ENCODE results near the gene DCC. TPM values are rescaled to one million over a fixed set of nuclear protein-coding genes. Genes with fewer than 3 reads are reported as not detected.
A peak's percentile ranks its signal among the peaks of the same experiment; 100 is the strongest.

The DCC gene
- total and polyA plus RNA-seq, 10 donors = 0.03 to 9.2 (median 0.91) TPM; not detected in 1

DNA sequence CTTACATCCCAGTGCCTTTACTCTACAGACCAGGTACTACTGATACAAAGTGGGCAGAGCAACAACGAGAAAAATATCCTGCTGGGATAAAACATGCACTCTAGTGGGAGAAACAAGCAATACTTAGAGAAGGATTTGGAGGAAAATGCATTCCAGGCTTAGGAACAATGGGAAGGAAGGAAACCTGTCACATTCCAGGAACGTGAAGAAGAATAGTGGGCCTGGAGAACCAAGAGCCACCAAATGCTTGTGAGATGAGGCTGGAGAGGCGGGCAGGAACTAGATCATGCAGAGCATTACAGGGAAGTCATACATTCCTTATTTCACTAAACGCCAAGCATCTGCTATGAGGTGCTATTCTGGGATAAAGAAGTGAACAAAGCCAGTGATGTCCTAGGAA lies 342.3 kb downstream of the DCC start:
- Histone ChIP-seq H3K9me3 (no peaks in the 10 kb centered on the region), H3K27ac (no peak overlapping the region), H3K27me3 (replicated peaks in 1 of 7) (no peaks in the 10 kb centered on the region), H3K36me3 (no peaks in the 10 kb centered on the region), H3K4me1 (no peaks in the 10 kb centered on the region), H3K4me3 (no peak overlapping the region)
- WGBS, 5 donors = 23 to 33% (median 29%) methylated on average over 4 of the region's 4 CpGs
- TF ChIP-seq, protein P1, sequence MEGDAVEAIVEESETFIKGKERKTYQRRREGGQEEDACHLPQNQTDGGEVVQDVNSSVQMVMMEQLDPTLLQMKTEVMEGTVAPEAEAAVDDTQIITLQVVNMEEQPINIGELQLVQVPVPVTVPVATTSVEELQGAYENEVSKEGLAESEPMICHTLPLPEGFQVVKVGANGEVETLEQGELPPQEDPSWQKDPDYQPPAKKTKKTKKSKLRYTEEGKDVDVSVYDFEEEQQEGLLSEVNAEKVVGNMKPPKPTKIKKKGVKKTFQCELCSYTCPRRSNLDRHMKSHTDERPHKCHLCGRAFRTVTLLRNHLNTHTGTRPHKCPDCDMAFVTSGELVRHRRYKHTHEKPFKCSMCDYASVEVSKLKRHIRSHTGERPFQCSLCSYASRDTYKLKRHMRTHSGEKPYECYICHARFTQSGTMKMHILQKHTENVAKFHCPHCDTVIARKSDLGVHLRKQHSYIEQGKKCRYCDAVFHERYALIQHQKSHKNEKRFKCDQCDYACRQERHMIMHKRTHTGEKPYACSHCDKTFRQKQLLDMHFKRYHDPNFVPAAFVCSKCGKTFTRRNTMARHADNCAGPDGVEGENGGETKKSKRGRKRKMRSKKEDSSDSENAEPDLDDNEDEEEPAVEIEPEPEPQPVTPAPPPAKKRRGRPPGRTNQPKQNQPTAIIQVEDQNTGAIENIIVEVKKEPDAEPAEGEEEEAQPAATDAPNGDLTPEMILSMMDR (IDR thresholded peaks at IDR 0.05 in 8 of 11, conservative IDR thresholded peaks at IDR 0.05 in 3 of 11) = no peak
- no peak for TF ChIP-seq POLR2AphosphoS5 (IDR thresholded peaks at IDR 0.05)
- TF ChIP-seq POLR2A (IDR thresholded peaks at IDR 0.05) = no peak
- intact Hi-C loops (cut with DNase I; ENCODE audit: low total_unique reads) = no loop called here
- DNase-seq = no peak

DNA sequence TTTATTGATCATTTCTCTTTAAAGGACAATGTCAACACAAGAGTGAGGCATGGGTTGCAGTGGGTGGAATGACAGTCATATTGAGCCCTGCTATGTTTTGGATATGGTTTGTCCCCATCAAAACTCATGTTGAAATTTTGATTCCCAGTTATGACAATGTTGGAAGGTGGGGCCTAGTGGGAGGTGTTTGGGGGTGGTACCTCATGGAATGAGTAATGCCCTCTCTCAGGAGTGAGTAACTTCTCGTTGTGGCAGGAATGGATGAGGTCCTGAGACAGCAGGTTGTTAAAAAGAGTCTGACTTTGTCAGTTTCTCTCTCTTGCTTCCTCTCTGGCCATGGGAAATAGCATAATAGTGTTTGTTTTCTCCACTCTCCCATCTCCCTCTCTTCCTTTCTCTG lies 345.3 kb downstream of the DCC start:
- Histone ChIP-seq H3K4me3 (no peak overlapping the region), H3K27me3 (replicated peaks in 1 of 7) (no peaks in the 10 kb centered on the region), H3K27ac (no peak overlapping the region), H3K4me1 (no peaks in the 10 kb centered on the region), H3K9me3 (no peaks in the 10 kb centered on the region), H3K36me3 (no peaks in the 10 kb centered on the region)
- intact Hi-C loops (cut with DNase I; ENCODE audit: low total_unique reads) = no loop called here
- TF ChIP-seq, protein P1 (IDR thresholded peaks at IDR 0.05 in 8 of 11, conservative IDR thresholded peaks at IDR 0.05 in 3 of 11) = no peak
- TF ChIP-seq POLR2A (IDR thresholded peaks at IDR 0.05) = no peak
- no peak for TF ChIP-seq POLR2AphosphoS5 (IDR thresholded peaks at IDR 0.05)
- 32 to 67% (median 58%) methylated on average over 1 of the region's 1 CpG for WGBS, 5 donors
- no peak for DNase-seq

DNA sequence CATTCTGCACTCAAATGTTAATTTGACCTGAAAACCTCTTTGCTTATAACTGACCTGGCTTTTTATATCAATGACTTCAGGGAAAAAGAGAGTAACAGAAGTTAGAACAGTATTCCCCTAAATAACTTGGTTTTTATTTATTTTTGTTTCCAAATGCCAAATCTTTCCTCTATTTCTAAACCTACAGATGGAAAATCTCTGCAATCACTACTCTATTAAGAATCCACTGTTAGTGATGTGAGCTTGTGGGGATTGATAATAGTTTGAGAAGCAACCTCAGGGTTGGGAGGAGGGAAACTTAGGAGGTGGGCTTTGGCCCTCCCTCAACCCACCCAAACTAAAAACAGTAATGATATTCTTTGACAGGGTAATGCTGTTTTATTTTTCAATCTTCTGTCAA lies 351.8 kb downstream of the DCC start:
- Histone ChIP-seq H3K27ac (no peak overlapping the region), H3K4me3 (no peak overlapping the region), H3K4me1 (no peaks in the 10 kb centered on the region), H3K36me3 (no peaks in the 10 kb centered on the region), H3K9me3 (no peaks in the 10 kb centered on the region), H3K27me3 (replicated peaks in 1 of 7) (no peaks in the 10 kb centered on the region)
- TF ChIP-seq POLR2A (IDR thresholded peaks at IDR 0.05) (no peak), POLR2AphosphoS5 (IDR thresholded peaks at IDR 0.05) (no peak)
- TF ChIP-seq, protein P1 (IDR thresholded peaks at IDR 0.05 in 8 of 11, conservative IDR thresholded peaks at IDR 0.05 in 3 of 11) = no peak
- intact Hi-C loops (cut with DNase I; ENCODE audit: low total_unique reads) = no loop called here
- DNase-seq = no peak

DNA sequence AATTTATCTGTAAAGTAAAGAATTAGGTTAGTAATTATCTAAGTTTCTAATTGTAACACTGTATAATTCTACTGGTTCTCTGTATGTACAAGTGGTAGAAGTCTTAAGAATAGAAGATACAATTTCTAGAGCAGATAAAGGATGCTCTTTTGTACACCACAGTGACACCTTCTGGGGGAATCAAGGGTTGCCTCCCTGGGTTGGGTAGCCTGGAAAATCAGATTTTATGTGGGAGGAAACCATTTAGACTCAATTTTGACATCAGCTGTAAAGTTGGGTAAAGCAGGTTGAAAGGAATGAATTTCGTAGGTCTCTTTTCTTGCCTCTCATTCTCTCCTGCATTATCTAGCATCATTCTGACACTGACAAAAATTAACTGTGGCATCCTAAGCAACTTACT lies 354.8 kb downstream of the DCC start:
- no peak for DNase-seq
- H3K4me1 ChIP-seq = no peaks in the 10 kb centered on the region
- no peaks in the 10 kb centered on the region for H3K36me3 ChIP-seq
- intact Hi-C loops (cut with DNase I; ENCODE audit: low total_unique reads) = no loop called here
- H3K4me3 ChIP-seq = no peak overlapping the region
- no peak overlapping the region for H3K27ac ChIP-seq
- 54 to 84% (median 72%) methylated on average over 1 of the region's 1 CpG for WGBS, 5 donors
- H3K27me3 ChIP-seq (replicated peaks in 1 of 7) = no peaks in the 10 kb centered on the region
- no peaks in the 10 kb centered on the region for H3K9me3 ChIP-seq
- TF ChIP-seq, protein P1 (IDR thresholded peaks at IDR 0.05 in 8 of 11, conservative IDR thresholded peaks at IDR 0.05 in 3 of 11) = peak in 1 of 11 experiments; percentile 22
- TF ChIP-seq POLR2A (IDR thresholded peaks at IDR 0.05) = no peak
- TF ChIP-seq POLR2AphosphoS5 (IDR thresholded peaks at IDR 0.05) = no peak

All from spleen (tissue), 11 donors.